Measurements from ENCODE around the gene POLR2H.
A peak's percentile ranks its signal among the peaks of the same experiment; 100 is the strongest.

POLR2H gene

GRCh38 chr3:184361532-184361931 is at the start of gene POLR2H, which contains the start of gene CLCN2:
Gene POLR2H, plus strand, starts transcription at chr3:184361710. Its CDS starts 1,783 bp downstream, at chr3:184363493.
Gene CLCN2, minus strand, starts transcription at chr3:184361605. Its CDS starts 126 bp downstream, at chr3:184361479.
- no peak for DNase-seq

DNA sequence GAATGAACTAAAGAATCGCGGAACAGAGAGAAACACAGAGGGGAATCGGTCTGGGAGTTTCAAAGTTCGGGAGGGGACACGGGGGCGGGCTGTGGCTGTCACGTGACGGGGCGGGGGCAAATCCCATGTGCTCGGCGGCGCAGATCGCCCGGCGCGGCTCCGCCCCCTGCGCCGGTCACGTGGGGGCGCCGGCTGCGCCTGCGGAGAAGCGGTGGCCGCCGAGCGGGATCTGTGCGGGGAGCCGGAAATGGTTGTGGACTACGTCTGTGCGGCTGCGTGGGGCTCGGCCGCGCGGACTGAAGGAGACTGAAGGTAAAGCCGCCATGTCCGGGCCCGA is 47.2 kb upstream of the POLR2H start, which contains the start of gene EIF4G1:
EIF4G1 (plus strand) TSS at position 244 of the 337 bp plus-strand sequence. CDS start 1,191 bp downstream, outside the sequence.
- DNase-seq, result peak; percentile 50

- DNase-seq, result no peak
Measured at GRCh38 chr3:184314700-184315542, 46.6 kb upstream of the POLR2H start.

- no peak for DNase-seq
Measured at GRCh38 chr3:184315543-184315867, 46.0 kb upstream of the POLR2H start.

- DNase-seq, result no peak
Measured at GRCh38 chr3:184315871-184316661, 45.4 kb upstream of the POLR2H start.

- no peak for DNase-seq
Measured at GRCh38 chr3:184316792-184317191, 44.7 kb upstream of the POLR2H start.

GRCh38 chr3:184317201-184317600 is 44.3 kb upstream of the POLR2H start:
- no peak for DNase-seq

- DNase-seq, result no peak
Measured at GRCh38 chr3:184320104-184320445, 41.4 kb upstream of the POLR2H start.

DNA sequence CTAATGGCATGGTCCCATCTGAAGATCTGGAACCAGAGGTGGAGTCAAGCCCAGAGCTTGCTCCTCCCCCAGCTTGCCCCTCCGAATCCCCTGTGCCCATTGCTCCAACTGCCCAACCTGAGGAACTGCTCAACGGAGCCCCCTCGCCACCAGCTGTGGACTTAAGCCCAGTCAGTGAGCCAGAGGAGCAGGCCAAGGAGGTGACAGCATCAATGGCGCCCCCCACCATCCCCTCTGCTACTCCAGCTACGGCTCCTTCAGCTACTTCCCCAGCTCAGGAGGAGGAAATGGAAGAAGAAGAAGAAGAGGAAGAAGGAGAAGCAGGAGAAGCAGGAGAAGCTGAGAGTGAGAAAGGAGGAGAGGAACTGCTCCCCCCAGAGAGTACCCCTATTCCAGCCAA is 39.8 kb upstream of the POLR2H start:
- no peak for DNase-seq

DNA sequence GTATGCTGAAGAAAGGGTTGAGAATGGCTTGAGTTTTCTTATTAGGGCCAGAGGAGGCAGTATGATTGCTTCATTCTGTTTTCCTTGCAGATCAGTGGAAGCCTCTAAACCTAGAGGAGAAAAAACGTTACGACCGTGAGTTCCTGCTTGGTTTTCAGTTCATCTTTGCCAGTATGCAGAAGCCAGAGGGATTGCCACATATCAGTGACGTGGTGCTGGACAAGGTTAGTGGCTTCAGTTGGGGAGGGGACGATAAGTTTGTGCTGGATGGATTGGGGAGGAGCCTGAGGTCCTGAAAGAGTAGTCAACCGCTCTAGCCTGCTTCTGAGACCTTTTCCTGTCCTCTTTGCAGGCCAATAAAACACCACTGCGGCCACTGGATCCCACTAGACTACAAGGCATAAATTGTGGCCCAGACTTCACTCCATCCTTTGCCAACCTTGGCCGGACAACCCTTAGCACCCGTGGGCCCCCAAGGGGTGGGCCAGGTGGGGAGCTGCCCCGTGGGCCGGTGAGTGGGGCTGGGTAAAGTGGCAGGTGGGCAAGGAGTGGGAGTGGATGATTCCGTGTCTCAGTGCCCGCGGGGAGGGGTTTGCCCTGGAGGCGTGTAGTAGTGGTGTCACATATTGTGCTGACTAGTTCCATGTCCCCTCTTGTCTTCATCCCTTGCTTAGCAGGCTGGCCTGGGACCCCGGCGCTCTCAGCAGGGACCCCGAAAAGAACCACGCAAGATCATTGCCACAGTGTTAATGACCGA is 38.6 kb upstream of the POLR2H start:
- peak; percentile 60 for DNase-seq

DNA sequence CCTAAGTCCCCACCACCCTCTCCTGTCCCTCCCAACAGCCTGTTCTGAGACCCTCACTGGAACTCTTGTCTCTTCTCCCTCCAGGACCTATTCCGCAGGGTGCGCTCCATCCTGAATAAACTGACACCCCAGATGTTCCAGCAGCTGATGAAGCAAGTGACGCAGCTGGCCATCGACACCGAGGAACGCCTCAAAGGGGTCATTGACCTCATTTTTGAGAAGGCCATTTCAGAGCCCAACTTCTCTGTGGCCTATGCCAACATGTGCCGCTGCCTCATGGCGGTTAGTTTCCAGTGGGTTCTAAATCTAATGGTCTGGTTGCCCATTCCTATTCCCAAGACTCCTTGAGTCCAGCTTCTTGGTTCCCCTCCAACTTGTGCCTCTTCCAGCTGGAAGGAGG is 37.8 kb upstream of the POLR2H start:
- DNase-seq, result no peak

GRCh38 chr3:184325269-184325668 is 36.2 kb upstream of the POLR2H start:
- DNase-seq, result no peak

DNA sequence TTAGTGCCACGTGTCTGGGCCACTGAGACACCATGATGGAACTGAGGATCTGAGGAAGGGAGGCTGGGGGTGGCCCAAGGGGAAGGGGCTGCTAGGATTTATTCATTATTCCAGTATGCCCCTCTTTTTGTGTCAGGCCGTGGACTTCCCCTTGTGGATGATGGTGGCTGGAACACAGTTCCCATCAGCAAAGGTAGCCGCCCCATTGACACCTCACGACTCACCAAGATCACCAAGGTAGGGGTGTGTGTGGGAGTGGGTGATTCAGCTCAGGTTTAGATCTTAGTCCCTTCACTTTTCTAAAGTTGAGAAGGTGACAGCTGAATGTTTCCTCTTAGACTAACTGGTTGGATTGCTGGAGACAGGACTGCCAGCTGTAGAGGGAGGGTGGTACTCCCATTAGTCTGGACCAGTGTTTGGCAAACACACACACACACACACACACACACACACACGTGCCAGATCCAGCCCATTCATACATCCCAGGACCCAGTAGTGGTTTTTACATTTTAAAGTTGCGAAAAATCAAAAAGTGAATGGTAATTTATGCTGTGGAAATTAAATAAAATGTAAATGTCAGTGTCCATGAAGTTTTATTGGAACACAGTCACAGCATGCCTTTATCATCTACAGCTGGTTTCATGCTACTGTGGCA is 35.7 kb upstream of the POLR2H start:
- no peak for DNase-seq

DNA sequence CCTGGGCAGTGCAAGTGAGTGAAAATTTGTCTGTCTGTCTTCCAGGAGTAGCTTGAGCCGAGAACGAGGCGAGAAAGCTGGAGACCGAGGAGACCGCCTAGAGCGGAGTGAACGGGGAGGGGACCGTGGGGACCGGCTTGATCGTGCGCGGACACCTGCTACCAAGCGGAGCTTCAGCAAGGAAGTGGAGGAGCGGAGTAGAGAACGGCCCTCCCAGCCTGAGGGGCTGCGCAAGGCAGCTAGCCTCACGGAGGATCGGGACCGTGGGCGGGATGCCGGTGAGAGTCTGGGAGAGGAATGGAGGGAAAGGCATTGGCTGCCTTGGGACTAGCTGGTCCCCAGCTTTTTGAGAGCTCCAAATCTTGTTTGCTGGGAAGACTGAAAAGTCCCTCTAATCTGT is 34.3 kb upstream of the POLR2H start:
- DNase-seq, result no peak

GRCh38 chr3:184328516-184328915 is 33.0 kb upstream of the POLR2H start:
- no peak for DNase-seq

DNA sequence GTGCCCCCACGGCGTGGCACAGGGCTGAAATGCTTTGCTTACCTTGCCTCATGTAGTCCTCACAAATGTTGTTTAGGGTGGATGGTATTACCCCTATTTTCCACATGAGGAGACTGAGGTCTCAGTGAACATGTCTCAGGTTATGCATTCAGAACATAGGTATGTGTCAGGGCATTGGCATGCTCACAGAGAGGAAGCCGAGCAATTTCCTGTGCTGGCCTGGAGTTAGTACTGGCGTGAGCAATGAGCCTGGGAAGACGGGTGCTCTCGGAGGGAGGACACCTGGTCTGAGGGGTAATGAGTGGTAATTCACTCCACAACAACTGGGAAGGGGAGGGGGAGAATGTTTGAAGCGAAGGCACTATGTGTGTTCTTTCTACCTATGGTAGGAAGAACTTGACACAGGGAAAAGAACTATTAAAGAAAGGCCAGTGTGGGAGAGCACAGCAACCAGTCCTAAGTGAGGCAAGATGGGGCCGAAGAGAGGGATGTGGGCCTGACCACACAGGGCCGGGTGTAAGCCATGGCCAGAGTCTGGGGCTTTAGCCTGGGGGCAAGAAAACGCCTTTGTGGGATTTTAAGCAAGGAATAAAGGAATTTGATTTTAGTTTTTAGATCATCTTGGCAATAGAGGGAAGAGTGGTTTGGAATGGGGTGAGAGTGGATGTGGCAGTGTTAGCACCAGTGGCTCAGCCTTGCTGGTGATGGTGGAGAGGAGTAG is 29.0 kb upstream of the POLR2H start:
- DNase-seq, result no peak

DNA sequence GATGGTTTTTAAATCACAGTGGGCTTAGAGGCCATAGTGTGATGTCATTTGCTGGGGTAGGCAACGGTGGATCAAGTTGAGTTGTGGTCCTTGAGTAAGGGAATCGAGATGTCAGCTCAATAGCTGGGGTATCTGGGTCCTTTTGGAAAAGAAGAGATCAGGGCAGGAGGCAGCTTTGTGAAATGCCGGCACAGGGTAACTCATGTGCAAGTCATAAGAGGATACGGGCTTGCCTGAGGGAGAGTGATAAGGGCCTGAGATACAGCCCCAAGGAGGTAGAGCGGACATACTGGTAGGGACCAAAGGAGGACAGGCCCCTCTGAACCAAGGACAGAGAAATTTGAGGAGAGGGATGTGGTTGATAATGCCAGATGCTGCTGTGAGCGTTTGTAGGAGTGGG is 28.3 kb upstream of the POLR2H start:
- no peak for DNase-seq

- DNase-seq, result no peak
Measured at GRCh38 chr3:184333700-184334099, 27.8 kb upstream of the POLR2H start.

DNA sequence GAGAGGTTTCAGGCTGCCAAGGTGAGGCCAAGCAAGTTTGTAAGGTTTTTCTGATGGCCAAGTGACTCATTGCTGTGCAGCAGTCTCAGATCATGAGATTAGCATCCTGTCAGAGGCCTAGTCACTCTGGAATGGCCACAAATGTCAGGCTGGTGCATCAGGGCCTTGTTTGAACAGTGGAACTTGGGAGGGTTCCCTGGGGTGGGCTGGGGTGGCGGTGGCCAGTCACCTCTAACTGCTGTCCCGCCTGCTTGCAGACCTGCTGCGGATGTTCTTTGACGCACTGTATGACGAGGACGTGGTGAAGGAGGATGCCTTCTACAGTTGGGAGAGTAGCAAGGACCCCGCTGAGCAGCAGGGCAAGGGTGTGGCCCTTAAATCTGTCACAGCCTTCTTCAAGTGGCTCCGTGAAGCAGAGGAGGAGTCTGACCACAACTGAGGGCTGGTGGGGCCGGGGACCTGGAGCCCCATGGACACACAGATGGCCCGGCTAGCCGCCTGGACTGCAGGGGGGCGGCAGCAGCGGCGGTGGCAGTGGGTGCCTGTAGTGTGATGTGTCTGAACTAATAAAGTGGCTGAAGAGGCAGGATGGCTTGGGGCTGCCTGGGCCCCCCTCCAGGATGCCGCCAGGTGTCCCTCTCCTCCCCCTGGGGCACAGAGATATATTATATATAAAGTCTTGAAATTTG is 26.9 kb upstream of the POLR2H start:
- DNase-seq, result no peak

GRCh38 chr3:184335291-184335660 is 26.2 kb upstream of the POLR2H start:
- no peak for DNase-seq

GRCh38 chr3:184335661-184336546 is 25.6 kb upstream of the POLR2H start:
- DNase-seq, result no peak

All from SIG-M5 (cell line).